GM12801 (cell line): Measurements from ENCODE around the gene SNX27.

Experiments
- TF ChIP-seq, protein P1 (sequence below): IDR thresholded peaks from one replicate; pipeline ENCODE4 v1.5.1; 2011; ENCODE audit warnings: control low read depth; ENCODE audit not compliant: insufficient read length; ENCODE audit errors: extremely low read depth

Gene SNX27

DNA sequence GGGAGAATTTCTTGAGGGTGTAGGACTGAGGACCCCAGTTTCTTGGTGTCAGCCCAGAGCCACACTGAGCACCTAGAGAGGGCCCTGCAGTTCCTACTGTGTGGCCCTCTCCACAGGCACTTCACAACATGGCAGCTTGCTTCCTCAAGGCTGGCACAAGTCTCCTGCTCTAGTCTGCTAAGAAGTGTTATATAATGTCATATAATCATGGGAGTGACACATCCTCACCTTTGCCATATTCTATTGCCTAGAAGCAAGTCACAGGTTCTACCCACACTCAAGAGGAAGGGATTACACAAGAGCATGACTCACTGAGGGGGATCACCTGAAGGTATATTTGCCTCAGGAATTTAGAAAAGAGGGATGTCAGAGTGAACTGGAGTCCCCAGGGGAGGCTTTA lies 5.5 kb upstream of the SNX27 start:
- TF ChIP-seq, protein P1, sequence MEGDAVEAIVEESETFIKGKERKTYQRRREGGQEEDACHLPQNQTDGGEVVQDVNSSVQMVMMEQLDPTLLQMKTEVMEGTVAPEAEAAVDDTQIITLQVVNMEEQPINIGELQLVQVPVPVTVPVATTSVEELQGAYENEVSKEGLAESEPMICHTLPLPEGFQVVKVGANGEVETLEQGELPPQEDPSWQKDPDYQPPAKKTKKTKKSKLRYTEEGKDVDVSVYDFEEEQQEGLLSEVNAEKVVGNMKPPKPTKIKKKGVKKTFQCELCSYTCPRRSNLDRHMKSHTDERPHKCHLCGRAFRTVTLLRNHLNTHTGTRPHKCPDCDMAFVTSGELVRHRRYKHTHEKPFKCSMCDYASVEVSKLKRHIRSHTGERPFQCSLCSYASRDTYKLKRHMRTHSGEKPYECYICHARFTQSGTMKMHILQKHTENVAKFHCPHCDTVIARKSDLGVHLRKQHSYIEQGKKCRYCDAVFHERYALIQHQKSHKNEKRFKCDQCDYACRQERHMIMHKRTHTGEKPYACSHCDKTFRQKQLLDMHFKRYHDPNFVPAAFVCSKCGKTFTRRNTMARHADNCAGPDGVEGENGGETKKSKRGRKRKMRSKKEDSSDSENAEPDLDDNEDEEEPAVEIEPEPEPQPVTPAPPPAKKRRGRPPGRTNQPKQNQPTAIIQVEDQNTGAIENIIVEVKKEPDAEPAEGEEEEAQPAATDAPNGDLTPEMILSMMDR = no peak

DNA sequence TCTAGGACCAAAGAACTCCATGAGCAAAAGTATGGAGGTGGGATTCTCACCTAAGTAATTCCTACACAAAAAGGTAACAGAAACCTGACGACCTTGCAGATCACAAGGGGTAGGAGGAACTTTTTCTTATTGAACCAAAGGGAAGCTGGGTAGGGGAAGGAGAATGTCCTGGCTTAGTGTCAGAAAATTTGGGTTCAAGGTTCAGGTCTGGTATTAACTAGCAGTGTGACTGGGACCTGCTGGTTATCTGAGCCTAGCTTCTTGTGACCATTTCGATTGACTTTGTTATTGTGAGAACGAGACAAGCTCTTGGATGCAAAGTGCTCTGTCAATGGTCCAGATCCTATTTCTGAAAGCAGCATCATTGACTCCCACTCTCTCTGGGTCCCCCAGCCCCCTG lies 5.0 kb upstream of the SNX27 start:
- TF ChIP-seq, protein P1 = no peak

DNA sequence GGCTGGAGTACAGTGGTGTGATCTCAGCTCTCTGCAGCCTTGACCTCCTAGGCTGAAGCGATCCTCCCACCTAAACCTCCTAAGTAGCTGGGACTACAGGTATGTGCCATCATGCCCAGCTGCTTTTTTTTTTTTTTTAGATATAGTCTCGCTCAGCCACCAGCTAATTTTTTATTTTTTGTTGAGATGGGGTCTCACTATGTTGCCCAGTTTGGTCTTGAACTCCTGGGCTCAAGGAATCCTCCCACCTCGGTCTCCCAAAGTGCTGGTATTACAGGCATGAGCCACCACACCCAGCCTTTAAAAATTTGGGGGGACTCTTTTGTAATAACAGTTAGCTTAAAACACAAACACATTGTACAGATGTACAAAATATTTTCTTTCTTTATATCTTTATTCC lies 1.7 kb upstream of the SNX27 start:
- TF ChIP-seq, protein P1 = no peak

DNA sequence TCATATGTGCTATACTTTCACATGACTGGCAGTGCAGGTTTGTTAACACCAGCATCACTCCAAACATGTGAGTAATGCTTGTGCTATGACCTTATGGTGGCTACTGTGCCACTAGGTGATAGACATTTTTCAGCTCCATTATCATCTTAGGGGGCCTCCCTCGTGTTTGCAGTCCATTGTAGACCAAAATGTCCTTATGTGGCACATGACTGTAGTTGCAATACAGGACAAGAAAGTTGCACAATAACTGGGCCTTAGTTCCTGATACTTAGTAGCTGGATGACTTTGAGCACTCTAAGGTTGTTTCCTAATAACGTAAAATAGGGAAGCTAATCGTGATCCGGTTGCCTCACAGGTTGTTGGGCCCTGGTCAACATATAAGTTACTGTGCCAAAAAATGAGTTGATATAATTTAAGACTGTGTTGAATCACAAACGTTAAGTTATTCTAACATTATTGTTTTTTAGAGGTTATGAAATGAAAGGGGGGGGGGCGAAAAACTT lies 511 bp upstream of the SNX27 start:
- TF ChIP-seq, protein P1 = no peak

DNA sequence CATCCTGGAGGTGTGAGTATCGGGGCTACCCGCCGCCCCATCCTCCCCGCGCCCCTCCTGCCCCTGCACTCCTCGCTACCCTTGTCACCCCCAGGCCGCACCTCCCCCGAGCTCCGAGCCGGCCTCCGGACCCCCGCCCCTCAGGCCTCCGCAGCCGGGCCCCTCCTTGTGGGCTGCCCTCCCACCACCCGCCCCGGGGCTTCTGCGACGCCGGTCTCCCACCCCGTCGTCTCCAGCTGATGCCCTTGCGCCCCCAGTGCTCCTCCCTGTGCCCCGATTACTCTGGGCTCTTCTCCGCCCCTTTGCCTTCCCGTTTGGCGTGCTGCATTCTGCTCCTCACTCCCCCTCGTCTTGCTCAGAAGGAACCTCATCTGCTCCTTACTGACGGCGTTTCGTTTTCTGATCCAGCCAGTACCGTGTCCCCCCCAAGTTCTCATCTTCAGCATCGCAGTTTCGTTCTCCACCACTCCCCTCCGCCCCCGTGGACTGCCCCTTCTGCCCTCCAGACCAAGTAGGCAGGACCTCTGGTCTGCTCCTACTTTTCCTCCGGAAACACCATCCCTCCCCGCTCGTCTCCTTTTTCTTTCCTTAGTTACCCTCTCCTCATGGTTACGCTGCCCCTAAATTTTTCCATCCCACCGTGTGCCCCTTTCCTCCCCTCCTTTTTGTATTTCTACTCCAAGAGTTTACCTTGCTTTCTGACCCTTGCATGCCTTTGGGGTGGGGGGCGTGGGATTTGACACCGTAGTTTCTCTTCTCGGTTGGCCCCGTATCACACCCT lies 841 bp downstream of the SNX27 start:
- TF ChIP-seq, protein P1 = no peak

DNA sequence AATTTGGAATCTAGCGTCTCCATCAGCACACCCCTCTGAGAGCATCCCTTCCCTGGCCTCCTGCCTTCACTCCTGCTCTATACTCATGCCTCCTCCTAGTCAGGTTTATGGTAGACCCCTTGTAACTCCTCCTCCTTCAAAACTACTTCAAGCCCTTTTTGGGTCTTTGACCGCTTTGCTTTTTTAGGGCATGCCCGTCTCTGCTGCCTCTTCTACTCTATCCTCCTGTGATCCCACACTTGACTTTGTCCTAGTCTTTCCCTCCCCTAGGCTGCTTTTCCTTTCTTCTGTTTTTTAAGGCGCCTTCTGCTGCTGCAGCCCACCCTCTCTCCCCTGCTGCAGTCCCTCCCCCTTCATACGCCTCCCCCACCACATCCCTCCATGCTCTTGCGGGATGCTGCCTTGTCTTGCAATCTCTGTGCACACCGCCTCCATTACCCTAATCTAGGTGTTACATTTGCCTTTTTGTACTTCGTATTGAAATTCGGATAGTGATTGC lies 1.5 kb downstream of the SNX27 start:
- TF ChIP-seq, protein P1 = no peak

DNA sequence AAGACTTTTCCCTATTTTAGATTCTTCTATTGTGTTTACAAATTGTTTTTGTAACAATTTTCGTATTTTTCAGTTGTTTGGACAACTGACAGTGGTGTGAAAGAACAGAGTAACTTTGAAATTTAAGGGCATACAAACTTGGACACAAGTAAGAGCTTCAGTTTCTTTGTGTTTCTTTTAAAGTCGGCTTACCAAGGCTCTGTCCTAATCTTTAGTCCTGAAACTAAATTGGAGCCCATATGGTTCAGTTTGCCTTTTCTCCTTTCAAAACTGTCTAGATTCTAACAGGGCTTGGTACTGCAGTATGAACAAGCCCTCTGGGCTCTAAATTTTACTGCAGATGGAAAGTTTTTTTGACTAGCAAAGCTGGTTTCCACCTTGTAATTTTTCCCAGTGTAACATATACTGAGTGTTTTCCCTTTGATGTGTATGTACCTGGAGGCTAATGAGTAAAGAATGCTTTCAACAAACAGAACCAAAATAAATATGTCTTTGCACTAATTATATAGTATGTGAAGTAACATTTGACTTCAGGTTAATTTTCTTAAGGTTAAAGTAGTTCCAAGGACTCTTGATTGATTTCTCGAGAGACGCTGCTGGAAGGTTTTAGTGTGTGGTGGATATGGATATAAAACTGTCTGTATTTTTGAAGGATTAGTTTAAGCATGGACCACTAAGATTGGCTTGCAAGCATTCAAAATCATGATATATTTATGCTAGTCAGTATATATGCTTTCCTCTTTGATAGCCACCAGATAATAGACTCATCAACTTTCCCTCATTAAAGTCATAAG lies 4.1 kb downstream of the SNX27 start:
- TF ChIP-seq, protein P1 = no peak
